Measurements from ENCODE around the gene CD82. TPM values are rescaled to one million over a fixed set of nuclear protein-coding genes. Genes with fewer than 3 reads are reported as not detected.

The CD82 gene
- total and polyA plus RNA-seq, 11 donors = 20.1 to 76.2 (median 37.3) TPM

- Histone ChIP-seq H3K36me3 (no peaks in the 10 kb centered on the region), H3K4me3 (no peak overlapping the region), H3K27ac (no peak overlapping the region), H3K27me3 (no peaks in the 10 kb centered on the region), H3K9me3 (no peaks in the 10 kb centered on the region), H3K4me1 (peaks cover 0 to 9% (median 0%) of the 10 kb centered on the region in 12 donors)
- whole genome bisulfite sequencing, 4 donors = 87 to 90% (median 89%) methylated on average over 9 of the region's 9 CpGs
- ATAC-seq (no peak), DNase-seq (no peak)
- TF ChIP-seq, protein P1, sequence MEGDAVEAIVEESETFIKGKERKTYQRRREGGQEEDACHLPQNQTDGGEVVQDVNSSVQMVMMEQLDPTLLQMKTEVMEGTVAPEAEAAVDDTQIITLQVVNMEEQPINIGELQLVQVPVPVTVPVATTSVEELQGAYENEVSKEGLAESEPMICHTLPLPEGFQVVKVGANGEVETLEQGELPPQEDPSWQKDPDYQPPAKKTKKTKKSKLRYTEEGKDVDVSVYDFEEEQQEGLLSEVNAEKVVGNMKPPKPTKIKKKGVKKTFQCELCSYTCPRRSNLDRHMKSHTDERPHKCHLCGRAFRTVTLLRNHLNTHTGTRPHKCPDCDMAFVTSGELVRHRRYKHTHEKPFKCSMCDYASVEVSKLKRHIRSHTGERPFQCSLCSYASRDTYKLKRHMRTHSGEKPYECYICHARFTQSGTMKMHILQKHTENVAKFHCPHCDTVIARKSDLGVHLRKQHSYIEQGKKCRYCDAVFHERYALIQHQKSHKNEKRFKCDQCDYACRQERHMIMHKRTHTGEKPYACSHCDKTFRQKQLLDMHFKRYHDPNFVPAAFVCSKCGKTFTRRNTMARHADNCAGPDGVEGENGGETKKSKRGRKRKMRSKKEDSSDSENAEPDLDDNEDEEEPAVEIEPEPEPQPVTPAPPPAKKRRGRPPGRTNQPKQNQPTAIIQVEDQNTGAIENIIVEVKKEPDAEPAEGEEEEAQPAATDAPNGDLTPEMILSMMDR (IDR thresholded peaks at IDR 0.05) = no peak
- no peak for TF ChIP-seq POLR2A (IDR thresholded peaks at IDR 0.05)
- intact Hi-C loops (cut with DNase I) = loop anchor here (1.0 to 10.0 kb wide), 13 partner anchors 251 to 445 kb away; partner anchors contain the start of gene EXT2 (in 6 of the 10)
Observed at GRCh38 chr11:44537679-44538078, 27.8 kb upstream of the CD82 start.

- 28 to 33% (median 29%) methylated on average over 20 to 21 of the region's 21 CpGs for WGBS, 4 donors
- Histone ChIP-seq H3K36me3 (no peaks in the 10 kb centered on the region), H3K27ac (no peak overlapping the region), H3K4me3 (peak overlapping the region in 3 of 12 donors; percentile 5 to 26 (median 11)), H3K27me3 (no peaks in the 10 kb centered on the region), H3K9me3 (no peaks in the 10 kb centered on the region), H3K4me1 (peaks cover 0 to 9% (median 0%) of the 10 kb centered on the region in 12 donors)
- ATAC-seq (peak; percentile 92 to 94 (median 92)), DNase-seq (peak; percentile 76 to 83 (median 80))
- TF ChIP-seq POLR2A (IDR thresholded peaks at IDR 0.05) = no peak
- TF ChIP-seq, protein P1 (IDR thresholded peaks at IDR 0.05) = peak; percentile 90 to 99 (median 96)
- intact Hi-C loops (cut with DNase I) = loop anchor here (1.0 to 10.0 kb wide), 13 partner anchors 252 to 446 kb away; partner anchors contain the start of gene EXT2 (in 6 of the 10)
Observed at GRCh38 chr11:44538375-44539054, 26.9 kb upstream of the CD82 start.

GRCh38 chr11:44539971-44540370, 25.5 kb upstream of the CD82 start:
- no peak for DNase-seq
- 81 to 85% (median 82%) methylated on average over 7 of the region's 7 CpGs for WGBS, 4 donors
- intact Hi-C loops (cut with DNase I) = loop anchor here (2.0 to 10.0 kb wide), 10 partner anchors 253 to 448 kb away; partner anchors contain the start of gene EXT2 (in 6 of the 10)
- TF ChIP-seq, protein P1 (IDR thresholded peaks at IDR 0.05) = no peak
- no peak for TF ChIP-seq POLR2A (IDR thresholded peaks at IDR 0.05)
- no peaks in the 10 kb centered on the region for H3K36me3 ChIP-seq
- H3K4me3 ChIP-seq = no peak overlapping the region
- H3K9me3 ChIP-seq = no peaks in the 10 kb centered on the region
- H3K27ac ChIP-seq = no peak overlapping the region
- peaks cover 0 to 9% (median 0%) of the 10 kb centered on the region in 12 donors for H3K4me1 ChIP-seq
- H3K27me3 ChIP-seq = no peaks in the 10 kb centered on the region
- ATAC-seq = no peak

- H3K9me3 ChIP-seq = peaks cover 0 to 2% (median 0%) of the 10 kb centered on the region in 12 donors
- WGBS, 4 donors = 32 to 40% (median 34%) methylated on average over 2 of the region's 2 CpGs
- no peak for DNase-seq
Observed at GRCh38 chr11:44540667-44541066, 24.8 kb upstream of the CD82 start.

More at GRCh38 chr11:44540667-44541066, 24.8 kb upstream of the CD82 start:
- intact Hi-C loops (cut with DNase I) = loop anchor here in 2 of 10 donors (5.0 kb wide), 1 partner anchor 428 kb away; no protein-coding TSS in a partner anchor
- H3K27ac ChIP-seq = no peak overlapping the region
- H3K4me3 ChIP-seq = no peak overlapping the region
- no peak for ATAC-seq
- H3K36me3 ChIP-seq = no peaks in the 10 kb centered on the region
- TF ChIP-seq POLR2A (IDR thresholded peaks at IDR 0.05) = no peak
- TF ChIP-seq, protein P1 (IDR thresholded peaks at IDR 0.05) = no peak
- H3K27me3 ChIP-seq = no peaks in the 10 kb centered on the region
- peaks cover 0 to 9% (median 0%) of the 10 kb centered on the region in 12 donors for H3K4me1 ChIP-seq
